GM12873 (cell line): Measurements from ENCODE around the gene CHD9.

ENCODE experiments used
- TF ChIP-seq, protein P1 (sequence below): IDR thresholded peaks from 2 replicates; pipeline ENCODE4 v1.5.1; 2012; ENCODE audit warnings: low read depth, mild to moderate bottlenecking, moderate library complexity, low read length, control low read depth; ENCODE audit not compliant: insufficient read depth; ENCODE audit errors: missing control alignments

The CHD9 gene

GRCh38 chr16:53176434-53176833 lies 121.6 kb downstream of the CHD9 start:
- TF ChIP-seq, protein P1, sequence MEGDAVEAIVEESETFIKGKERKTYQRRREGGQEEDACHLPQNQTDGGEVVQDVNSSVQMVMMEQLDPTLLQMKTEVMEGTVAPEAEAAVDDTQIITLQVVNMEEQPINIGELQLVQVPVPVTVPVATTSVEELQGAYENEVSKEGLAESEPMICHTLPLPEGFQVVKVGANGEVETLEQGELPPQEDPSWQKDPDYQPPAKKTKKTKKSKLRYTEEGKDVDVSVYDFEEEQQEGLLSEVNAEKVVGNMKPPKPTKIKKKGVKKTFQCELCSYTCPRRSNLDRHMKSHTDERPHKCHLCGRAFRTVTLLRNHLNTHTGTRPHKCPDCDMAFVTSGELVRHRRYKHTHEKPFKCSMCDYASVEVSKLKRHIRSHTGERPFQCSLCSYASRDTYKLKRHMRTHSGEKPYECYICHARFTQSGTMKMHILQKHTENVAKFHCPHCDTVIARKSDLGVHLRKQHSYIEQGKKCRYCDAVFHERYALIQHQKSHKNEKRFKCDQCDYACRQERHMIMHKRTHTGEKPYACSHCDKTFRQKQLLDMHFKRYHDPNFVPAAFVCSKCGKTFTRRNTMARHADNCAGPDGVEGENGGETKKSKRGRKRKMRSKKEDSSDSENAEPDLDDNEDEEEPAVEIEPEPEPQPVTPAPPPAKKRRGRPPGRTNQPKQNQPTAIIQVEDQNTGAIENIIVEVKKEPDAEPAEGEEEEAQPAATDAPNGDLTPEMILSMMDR = no peak

DNA sequence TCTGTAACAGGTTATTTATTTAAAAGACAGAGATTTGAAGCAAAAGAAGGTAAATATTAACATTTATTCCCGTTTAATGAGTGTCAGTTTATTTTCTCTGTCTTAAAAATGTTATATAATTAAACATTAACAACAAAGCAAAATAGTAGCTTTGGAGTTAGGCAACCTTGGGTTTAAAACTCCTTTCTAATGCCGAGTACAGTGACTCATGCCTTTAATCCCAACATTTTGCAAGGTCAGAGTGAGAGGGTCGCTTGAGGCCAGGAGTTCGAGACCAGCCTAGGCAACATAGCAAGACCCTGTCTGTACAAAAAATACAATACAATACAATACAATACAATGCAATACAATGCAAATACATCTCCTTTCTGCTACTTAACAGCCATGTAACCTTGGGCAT lies 128.7 kb downstream of the CHD9 start:
- TF ChIP-seq, protein P1 = no peak

DNA sequence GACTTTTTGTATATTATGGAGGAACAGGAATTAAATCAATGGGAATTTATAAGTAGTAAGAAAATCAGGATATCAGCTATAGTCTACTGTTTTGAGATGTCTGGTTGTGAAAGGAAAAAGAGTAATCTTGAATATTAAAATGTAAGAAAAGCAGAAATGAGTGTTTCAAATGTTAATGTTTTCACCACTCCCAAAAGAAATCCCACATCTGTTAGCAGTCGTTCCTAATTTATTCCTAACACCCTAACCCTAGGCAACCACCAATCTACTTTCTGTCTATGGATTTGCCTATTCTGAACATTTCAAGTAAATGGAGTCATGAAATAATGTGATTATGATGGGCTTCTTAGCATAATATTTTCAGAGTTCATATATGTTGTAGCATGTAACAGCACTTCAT lies 133.0 kb downstream of the CHD9 start:
- TF ChIP-seq, protein P1 = no peak

- TF ChIP-seq, protein P1 = no peak
Measured at GRCh38 chr16:53191413-53191812, 136.6 kb downstream of the CHD9 start.

GRCh38 chr16:53198933-53199332 lies 144.1 kb downstream of the CHD9 start:
- TF ChIP-seq, protein P1 = no peak

- TF ChIP-seq, protein P1 = no peak
Measured at GRCh38 chr16:53201900-53202299, 147.1 kb downstream of the CHD9 start.

DNA sequence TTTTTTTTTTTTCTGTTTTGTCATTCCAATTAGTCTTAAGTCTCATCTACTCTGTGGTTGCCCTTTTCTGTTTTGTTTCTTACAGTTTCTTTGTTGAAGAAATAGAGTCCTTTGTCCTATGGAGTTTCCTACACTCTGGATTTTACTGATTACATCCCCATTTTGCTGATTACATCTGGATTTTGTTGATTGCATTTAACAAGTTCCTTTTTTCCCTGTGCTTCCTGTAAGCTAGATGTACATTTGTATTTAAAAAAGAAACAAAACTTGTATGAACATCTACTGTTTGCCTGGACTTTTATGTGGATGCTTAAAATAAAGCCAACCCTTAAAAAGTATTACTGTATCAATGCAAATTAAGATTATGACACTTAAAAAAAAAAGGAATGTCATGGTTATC lies 147.6 kb downstream of the CHD9 start:
- TF ChIP-seq, protein P1 = no peak
